Aortic smooth muscle cell (primary cell): ENCODE results near the gene TMF1. TPM values are rescaled to one million over a fixed set of nuclear protein-coding genes. Genes with fewer than 3 reads are reported as not detected.

Experiments used
- total RNA-seq: library from RNA; depleted of rRNA; stranded (reverse); fragments of >200 nt; gene quantifications from 2 replicates; pipeline ENCODE4 v1.2.3, GENCODE V29; 2014

Gene TMF1, protein sequence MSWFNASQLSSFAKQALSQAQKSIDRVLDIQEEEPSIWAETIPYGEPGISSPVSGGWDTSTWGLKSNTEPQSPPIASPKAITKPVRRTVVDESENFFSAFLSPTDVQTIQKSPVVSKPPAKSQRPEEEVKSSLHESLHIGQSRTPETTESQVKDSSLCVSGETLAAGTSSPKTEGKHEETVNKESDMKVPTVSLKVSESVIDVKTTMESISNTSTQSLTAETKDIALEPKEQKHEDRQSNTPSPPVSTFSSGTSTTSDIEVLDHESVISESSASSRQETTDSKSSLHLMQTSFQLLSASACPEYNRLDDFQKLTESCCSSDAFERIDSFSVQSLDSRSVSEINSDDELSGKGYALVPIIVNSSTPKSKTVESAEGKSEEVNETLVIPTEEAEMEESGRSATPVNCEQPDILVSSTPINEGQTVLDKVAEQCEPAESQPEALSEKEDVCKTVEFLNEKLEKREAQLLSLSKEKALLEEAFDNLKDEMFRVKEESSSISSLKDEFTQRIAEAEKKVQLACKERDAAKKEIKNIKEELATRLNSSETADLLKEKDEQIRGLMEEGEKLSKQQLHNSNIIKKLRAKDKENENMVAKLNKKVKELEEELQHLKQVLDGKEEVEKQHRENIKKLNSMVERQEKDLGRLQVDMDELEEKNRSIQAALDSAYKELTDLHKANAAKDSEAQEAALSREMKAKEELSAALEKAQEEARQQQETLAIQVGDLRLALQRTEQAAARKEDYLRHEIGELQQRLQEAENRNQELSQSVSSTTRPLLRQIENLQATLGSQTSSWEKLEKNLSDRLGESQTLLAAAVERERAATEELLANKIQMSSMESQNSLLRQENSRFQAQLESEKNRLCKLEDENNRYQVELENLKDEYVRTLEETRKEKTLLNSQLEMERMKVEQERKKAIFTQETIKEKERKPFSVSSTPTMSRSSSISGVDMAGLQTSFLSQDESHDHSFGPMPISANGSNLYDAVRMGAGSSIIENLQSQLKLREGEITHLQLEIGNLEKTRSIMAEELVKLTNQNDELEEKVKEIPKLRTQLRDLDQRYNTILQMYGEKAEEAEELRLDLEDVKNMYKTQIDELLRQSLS
- total RNA-seq = 47.7 and 51.4 TPM in 2 replicates

DNA sequence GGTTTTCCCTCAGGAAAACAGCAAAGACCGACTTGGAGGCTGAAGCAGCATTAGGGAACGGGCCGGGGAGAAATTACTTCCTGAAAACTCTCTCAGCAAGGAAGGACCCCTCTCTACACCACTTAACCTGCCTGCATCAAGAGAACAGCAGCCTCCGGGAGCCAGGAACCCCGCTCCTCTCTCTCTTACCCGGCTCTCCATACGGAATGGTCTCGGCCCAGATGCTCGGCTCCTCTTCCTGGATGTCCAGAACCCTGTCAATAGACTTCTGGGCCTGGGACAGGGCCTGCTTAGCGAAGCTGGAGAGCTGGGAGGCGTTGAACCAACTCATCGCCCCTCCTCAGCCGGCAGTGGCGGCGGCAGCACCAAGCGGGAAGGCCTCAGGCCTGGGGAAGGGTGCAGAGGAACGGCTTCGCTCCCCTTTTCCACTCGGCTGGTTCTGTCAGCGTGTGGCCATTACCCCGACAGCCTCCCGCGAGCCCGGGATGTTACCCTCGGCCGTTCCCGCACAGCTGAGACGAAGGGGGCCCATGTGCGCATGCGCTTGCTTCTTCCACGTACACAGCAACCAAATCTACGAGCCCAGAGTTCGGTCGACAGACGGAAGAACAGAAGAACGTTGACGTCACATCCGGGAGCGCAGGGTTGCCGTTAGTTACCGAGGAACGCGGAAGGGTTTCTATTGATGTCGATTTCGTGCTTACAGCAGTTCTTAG, at the start of gene TMF1:
Gene TMF1, minus strand, starts transcription at position 578 of the 716 bp plus-strand sequence. Its CDS starts 247 bp downstream, at position 331.

GRCh38 chr3:69084326-69085167, 32.4 kb upstream of the TMF1 start, which contains the start of gene ARL6IP5:
Gene ARL6IP5, plus strand, starts transcription at chr3:69084937. Its CDS starts 111 bp downstream, at chr3:69085048.

DNA sequence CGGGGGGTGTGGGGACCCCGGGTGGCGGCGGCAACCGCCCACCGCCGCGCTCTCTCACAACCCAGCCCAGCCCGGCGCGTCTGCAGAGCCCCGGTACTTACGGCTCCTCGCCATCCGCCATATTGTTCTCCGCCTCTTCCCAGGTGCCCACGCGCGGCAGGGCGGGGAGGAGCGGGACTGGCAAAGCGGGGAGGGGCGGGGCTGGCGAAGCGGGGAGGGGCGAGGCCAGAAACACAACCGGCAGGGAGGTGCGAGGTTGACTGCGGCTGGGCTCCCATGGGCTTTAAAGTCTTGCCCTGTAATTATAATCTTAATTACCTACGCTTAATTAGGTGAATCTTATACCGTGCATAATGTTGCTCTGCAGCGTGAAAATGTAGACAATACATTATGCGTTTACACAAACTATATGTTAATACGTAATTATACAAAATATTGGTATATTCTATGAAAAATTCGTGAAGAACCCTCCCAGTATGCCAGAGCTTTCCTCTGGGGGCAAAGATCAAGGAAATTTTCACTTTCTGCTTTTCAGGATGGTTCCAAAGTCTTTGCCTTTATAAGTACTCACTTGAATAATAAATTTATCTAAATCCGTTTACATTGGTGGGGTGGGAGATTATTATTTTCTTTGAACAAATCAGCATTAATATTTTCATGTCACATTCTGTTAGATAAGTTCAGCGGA, 28.2 kb upstream of the TMF1 start, which contains the start of gene UBA3:
Gene UBA3, minus strand, starts transcription at position 133 of the 688 bp plus-strand sequence. Its CDS starts 12 bp downstream, at position 121.

GRCh38 chr3:69013253-69014021, 38.7 kb downstream of the TMF1 start, which contains the start of gene EOGT:
Gene EOGT, minus strand, starts transcription at chr3:69013684. Its CDS starts 3,838 bp downstream, at chr3:69009846.

Other genes with a start within 250 kb of the TMF1 start
- not detected in 2 replicates for gene TAFA4, start 119.8 kb downstream of the TMF1 start, total RNA-seq
- 77.2 and 80.3 TPM in 2 replicates for gene EOGT, start 38.6 kb downstream of the TMF1 start, total RNA-seq
- 68.7 and 81.8 TPM in 2 replicates for gene UBA3, start 28.0 kb upstream of the TMF1 start, total RNA-seq
- 150 and 163 TPM in 2 replicates for gene ARL6IP5, start 32.6 kb upstream of the TMF1 start, total RNA-seq
- not detected in 2 replicates for gene LMOD3, start 70.3 kb upstream of the TMF1 start, total RNA-seq